Adrenal gland (tissue), 12 donors: ENCODE measurements around the gene XRCC1. TPM values are rescaled to one million over a fixed set of nuclear protein-coding genes. Genes with fewer than 3 reads are reported as not detected.

Experiments used
- DNase-seq, 7 donors: peaks; one replicate each; pipeline ENCODE4 v3.0.0-alpha.2; 2019 to 2020
- H3K27ac ChIP-seq, 5 donors: fragments of 200-600 bp; sonication (generic) in 4 of 5; 1 replicate in 3 of 5; 2 replicates in 2 of 5; pipeline versions ENCODE4 v1.5.1 to v1.8.0; 2016 to 2020; ENCODE audit warnings: mild to moderate bottlenecking in 1 of 5
- H3K27me3 ChIP-seq: fragments of 200-600 bp; 2 replicates; pipeline ENCODE4 v1.8.0; 2021
- H3K36me3 ChIP-seq, 2 donors: fragments of 200-600 bp; replicated peaks in 1 of 2; 1 replicate in 1 of 2; 2 replicates in 1 of 2; pipeline versions ENCODE4 v1.5.1 to v1.8.0; 2018 to 2022
- H3K4me1 ChIP-seq, 2 donors: fragments of 200-600 bp; replicated peaks in 1 of 2; 1 replicate in 1 of 2; 2 replicates in 1 of 2; pipeline versions ENCODE4 v1.5.1 to v1.8.0; 2018 to 2021
- H3K4me3 ChIP-seq, 4 donors: fragments of 200-600 bp; sonication (generic) in 3 of 4; one replicate each; pipeline ENCODE4 v1.5.1; 2016 to 2018
- H3K9me3 ChIP-seq, 3 donors: fragments of 200-600 bp; sonication (generic) in 1 of 3; replicated peaks in 1 of 3; 1 replicate in 2 of 3; 2 replicates in 1 of 3; pipeline versions ENCODE4 v1.5.1 to v1.8.0; 2016 to 2021
- CTCF ChIP-seq, 6 experiments: fragments of 450-650 bp in 4 of 6; fragments of 200-600 bp in 2 of 6; sonication (generic) in 1 of 6; IDR thresholded peaks; 1 replicate in 5 of 6; 2 replicates in 1 of 6; pipeline versions ENCODE4 v1.5.1 to v1.8.0; 2016 to 2021; ENCODE audit warnings: antibody characterized with exemption in 6 of 6, mild to moderate bottlenecking in 2 of 6, moderate library complexity in 1 of 6
- POLR2A ChIP-seq, 2 donors: fragments of 450-650 bp; IDR thresholded peaks; one replicate each; pipeline ENCODE4 v1.6.1; 2017; ENCODE audit warnings: antibody characterized with exemption in 2 of 2, mild to moderate bottlenecking in 2 of 2, moderate library complexity in 1 of 2
- WGBS, 4 donors: extraction: QIAGEN DNeasy Blood & Tissue Kit in 2 of 4; methylation state at CpG; one replicate each; pipeline versions ENCODE4 v1.1.5 to v1.1.7; 2013 to 2017; 5-methylcytosine and 5-hydroxymethylcytosine counted together
- intact Hi-C, 2 donors: fragments of 100-400 bp; cut with DNase I; formaldehyde crosslinking; loops; one replicate each; pipeline versions ENCODE4 v1.14.1 to v1.15.0; 2022 to 2023
- polyA plus RNA-seq, 3 donors: library from polyadenylated mRNA; stranded (reverse); fragments of 200-250 nt in 2 of 3; fragments of 350-450 nt in 1 of 3; fragmentation: Illumina TruSeq in 1 of 3; extraction: RNeasy Lipid Tissue Mini Kit (QIAGEN cat#74804) in 1 of 3; gene quantifications; one replicate each; pipeline ENCODE4 v1.2.3, GENCODE V29; 2013 to 2014
- total RNA-seq, 9 donors: library from RNA; depleted of rRNA in 4 of 9; stranded (reverse); fragments of >200 nt in 4 of 9; fragments of 120-200 nt in 1 of 9; fragmentation: NEBNext Ultra II Directional in 1 of 9; extraction: Animal tissue kit (Norgen Biotek cat#: 25700) in 1 of 9; gene quantifications; one replicate each; pipeline versions ENCODE4 v1.1.0 to v1.2.4, GENCODE V29; 2013 to 2023
- donor health status: healthy with polysubstance abuse.
- donor health status: Bipolar disorder and iron deficiency.
- donor health status: DM: yes; HTN: yes; CAD: no.
- donor health status: DM: no; HTN: no; CAD: no.
- donor health status: DM: no; HTN: no; CAD: no.
- donor health status: DM: yes; HTN: yes; CAD: no.

XRCC1 gene
- total and polyA plus RNA-seq, 12 donors, result 15.7 to 37.2 (median 29.5) TPM

GRCh38 chr19:43611788-43612187 lies 36.5 kb upstream of the XRCC1 start, which contains the start of gene SRRM5:
TSS of gene SRRM5 (plus strand) at chr19:43612088. CDS start at chr19:43612122, 34 bp downstream.
- H3K36me3 ChIP-seq, result peaks cover 0 to 18% of the 10 kb centered on the region in 2 donors
- no peaks in the 10 kb centered on the region for H3K9me3 ChIP-seq
- no peak within 1 kb of the TSS for H3K4me3 ChIP-seq
- no peak for DNase-seq
- H3K27ac ChIP-seq, result no peak within 1 kb of the TSS
- H3K27me3 ChIP-seq, result no peaks in the 10 kb centered on the region
- H3K4me1 ChIP-seq, result peaks cover 6 to 19% of the 10 kb centered on the region in 2 donors
- no peak for TF ChIP-seq CTCF (IDR thresholded peaks at IDR 0.05)
- TF ChIP-seq POLR2A (IDR thresholded peaks at IDR 0.05), result no peak
- 91 to 100% (median 97%) methylated on average over 3 of the region's 3 CpGs for WGBS, 4 donors
- intact Hi-C loops, result no loop called here

- H3K4me3 ChIP-seq, result no peak overlapping the region
- peaks cover 2 to 6% of the 10 kb centered on the region in 2 donors for H3K4me1 ChIP-seq
- H3K27me3 ChIP-seq, result no peaks in the 10 kb centered on the region
- H3K36me3 ChIP-seq, result peaks cover 0 to 22% of the 10 kb centered on the region in 2 donors
- intact Hi-C loops, result no loop called here
- H3K9me3 ChIP-seq, result no peaks in the 10 kb centered on the region
- WGBS, 4 donors, result 55 to 69% (median 62%) methylated on average over 3 of the region's 3 CpGs
- DNase-seq, result no peak
- no peak for TF ChIP-seq POLR2A (IDR thresholded peaks at IDR 0.05)
- TF ChIP-seq CTCF (IDR thresholded peaks at IDR 0.05), result no peak
- peak overlapping the region in 1 of 5 donors; percentile 12 for H3K27ac ChIP-seq
Measured at GRCh38 chr19:43610493-43610892, 35.2 kb upstream of the XRCC1 start.

GRCh38 chr19:43609872-43610271 lies 34.5 kb upstream of the XRCC1 start:
- DNase-seq, result no peak
- WGBS, 4 donors, result 88 to 94% (median 90%) methylated on average over 7 of the region's 7 CpGs
- TF ChIP-seq POLR2A (IDR thresholded peaks at IDR 0.05) (no peak), CTCF (IDR thresholded peaks at IDR 0.05) (no peak)
- Histone ChIP-seq H3K9me3 (no peaks in the 10 kb centered on the region), H3K27me3 (no peaks in the 10 kb centered on the region), H3K4me3 (no peak overlapping the region), H3K27ac (no peak overlapping the region), H3K4me1 (no peaks in the 10 kb centered on the region), H3K36me3 (peaks cover 0 to 22% of the 10 kb centered on the region in 2 donors)
- intact Hi-C loops, result loop anchor here in 1 of 2 donors (10.0 kb wide), 1 partner anchor 45 kb away; no protein-coding TSS in a partner anchor

- WGBS, 4 donors, result 76 to 83% (median 80%) methylated on average over 18 to 28 of the region's 28 CpGs
- no peak overlapping the region for H3K4me3 ChIP-seq
- intact Hi-C loops, result loop anchor here in 1 of 2 donors (10.0 kb wide), 1 partner anchor 47 kb away; no protein-coding TSS in a partner anchor
Measured at GRCh38 chr19:43607238-43608205, 32.2 kb upstream of the XRCC1 start.

More at GRCh38 chr19:43607238-43608205, 32.2 kb upstream of the XRCC1 start:
- H3K36me3 ChIP-seq, result peaks cover 0 to 19% of the 10 kb centered on the region in 2 donors
- no peak overlapping the region for H3K27ac ChIP-seq
- H3K4me1 ChIP-seq, result no peaks in the 10 kb centered on the region
- TF ChIP-seq CTCF (IDR thresholded peaks at IDR 0.05) (no peak), POLR2A (IDR thresholded peaks at IDR 0.05) (no peak)
- no peak for DNase-seq
- no peaks in the 10 kb centered on the region for H3K9me3 ChIP-seq
- H3K27me3 ChIP-seq, result no peaks in the 10 kb centered on the region
